ENCODE data around the gene ERBB2. TPM values are rescaled to one million over a fixed set of nuclear protein-coding genes. Genes with fewer than 3 reads are reported as not detected.

Gene ERBB2
- total and polyA plus RNA-seq, 8 donors = 13.1 to 402 (median 56.5) TPM

DNA sequence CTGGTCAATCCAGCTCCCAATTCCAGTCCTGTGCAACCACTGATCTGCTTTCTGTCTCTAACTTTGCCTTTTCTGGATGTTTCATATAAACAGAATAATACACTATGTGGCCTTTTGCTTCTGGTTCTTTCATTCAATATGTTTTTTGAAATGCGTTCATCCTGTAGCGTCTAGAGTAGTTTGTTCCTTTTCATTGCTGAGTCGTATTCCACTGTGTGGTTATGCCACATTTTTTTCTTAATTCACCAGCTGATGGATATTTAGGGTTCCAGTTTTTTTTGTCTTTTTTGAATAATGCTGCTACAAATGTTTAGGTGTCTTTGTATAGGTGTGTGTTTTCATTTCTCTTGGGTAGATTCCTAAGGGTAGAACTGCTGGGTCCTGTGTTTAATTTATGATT is 32.7 kb downstream of the ERBB2 start:
- Histone ChIP-seq H3K27ac (no peak overlapping the region), H3K36me3 (peaks cover 10 to 18% (median 16%) of the 10 kb centered on the region in 4 donors), H3K27me3 (peaks cover 0 to 16% (median 4%) of the 10 kb centered on the region in 3 donors), H3K4me3 (no peak overlapping the region), H3K9me3 (no peaks in the 10 kb centered on the region), H3K4me1 (peaks cover 19 to 43% (median 37%) of the 10 kb centered on the region in 4 donors)
- no peak for DNase-seq
- TF ChIP-seq EP300 (IDR thresholded peaks at IDR 0.05) (no peak), POLR2A (IDR thresholded peaks at IDR 0.05) (no peak), POLR2AphosphoS5 (IDR thresholded peaks at IDR 0.05) (no peak), CTCF (IDR thresholded peaks at IDR 0.05) (no peak)
- intact Hi-C loops (cut with DNase I; ENCODE audit: low total_unique reads) = no loop called here
- WGBS, 5 donors = 95 to 98% (median 97%) methylated on average over 3 of the region's 3 CpGs

DNA sequence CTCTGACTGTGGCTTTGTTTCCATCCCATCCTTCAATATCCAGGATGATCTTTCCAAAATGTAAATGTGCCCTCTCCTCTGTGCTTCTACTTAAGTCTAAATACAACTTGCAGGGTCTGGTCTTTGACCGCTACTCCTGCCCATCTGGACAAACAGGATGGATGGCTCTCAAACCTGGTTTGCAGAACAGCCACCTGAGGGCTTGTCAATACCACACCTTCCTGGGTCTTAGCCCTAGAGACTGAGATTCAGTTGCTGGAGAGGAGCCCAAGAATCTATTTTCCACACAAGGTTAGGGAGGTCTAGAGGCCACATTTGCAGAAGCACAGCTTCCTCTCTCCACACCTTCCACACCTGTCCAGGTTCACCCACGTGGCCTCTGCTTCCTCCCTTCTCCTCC is 36.0 kb downstream of the ERBB2 start:
- no peaks in the 10 kb centered on the region for H3K9me3 ChIP-seq
- TF ChIP-seq POLR2AphosphoS5 (IDR thresholded peaks at IDR 0.05) (no peak), POLR2A (IDR thresholded peaks at IDR 0.05) (no peak), CTCF (IDR thresholded peaks at IDR 0.05) (no peak), EP300 (IDR thresholded peaks at IDR 0.05) (no peak)
- H3K27me3 ChIP-seq = peaks cover 0 to 49% (median 37%) of the 10 kb centered on the region in 3 donors
- no peaks in the 10 kb centered on the region for H3K36me3 ChIP-seq
- H3K4me3 ChIP-seq = no peak overlapping the region
- 48 to 53% (median 50%) methylated on average over 2 of the region's 2 CpGs for WGBS, 5 donors
- DNase-seq = no peak
- intact Hi-C loops (cut with DNase I; ENCODE audit: low total_unique reads) = no loop called here
- H3K4me1 ChIP-seq = peaks cover 31 to 51% (median 49%) of the 10 kb centered on the region in 4 donors
- H3K27ac ChIP-seq = peak overlapping the region in 3 of 5 donors; percentile 32 to 93 (median 88)

GRCh38 chr17:39736319-39737165 is 36.7 kb downstream of the ERBB2 start:
- peak overlapping the region in 2 of 4 donors; percentile 45 to 62 for H3K4me3 ChIP-seq
- intact Hi-C loops (cut with DNase I; ENCODE audit: low total_unique reads) = no loop called here
- DNase-seq = no peak
- WGBS, 5 donors = 38 to 59% (median 43%) methylated on average over 10 of the region's 10 CpGs
- H3K9me3 ChIP-seq = no peaks in the 10 kb centered on the region
- H3K27me3 ChIP-seq = peaks cover 0 to 56% (median 40%) of the 10 kb centered on the region in 3 donors
- peaks cover 33 to 56% (median 53%) of the 10 kb centered on the region in 4 donors for H3K4me1 ChIP-seq
- no peak for TF ChIP-seq POLR2AphosphoS5 (IDR thresholded peaks at IDR 0.05)
- TF ChIP-seq POLR2A (IDR thresholded peaks at IDR 0.05) = no peak
- no peak for TF ChIP-seq CTCF (IDR thresholded peaks at IDR 0.05)
- TF ChIP-seq EP300 (IDR thresholded peaks at IDR 0.05) = no peak
- no peaks in the 10 kb centered on the region for H3K36me3 ChIP-seq
- peak overlapping the region; percentile 84 to 93 (median 88) for H3K27ac ChIP-seq

GRCh38 chr17:39737206-39737759 is 37.4 kb downstream of the ERBB2 start:
- 28 to 36% (median 30%) methylated on average over 10 to 13 of the region's 13 CpGs for WGBS, 5 donors
- TF ChIP-seq EP300 (IDR thresholded peaks at IDR 0.05) (no peak), CTCF (IDR thresholded peaks at IDR 0.05) (no peak), POLR2AphosphoS5 (IDR thresholded peaks at IDR 0.05) (no peak), POLR2A (IDR thresholded peaks at IDR 0.05) (no peak)
- intact Hi-C loops (cut with DNase I; ENCODE audit: low total_unique reads) = no loop called here
- H3K27ac ChIP-seq = peak overlapping the region; percentile 84 to 93 (median 88)
- H3K27me3 ChIP-seq = peaks cover 0 to 63% (median 40%) of the 10 kb centered on the region in 3 donors
- peaks cover 33 to 58% (median 55%) of the 10 kb centered on the region in 4 donors for H3K4me1 ChIP-seq
- peak in 1 of 2 donors; percentile 68 for DNase-seq
- peaks cover 0 to 3% (median 2%) of the 10 kb centered on the region in 4 donors for H3K36me3 ChIP-seq
- H3K4me3 ChIP-seq = peak overlapping the region; percentile 42 to 62 (median 50)
- H3K9me3 ChIP-seq = no peaks in the 10 kb centered on the region
